HG03460 (cell line): Measurements from ENCODE around the gene LCN1.
"Not testable (repeated sequence)": the region's sequence is repeated elsewhere in the genome, so short reads cannot be mapped to it uniquely, and the experiment has no call there.

Experiments
- ATAC-seq: cut with Tn5 transposase; IDR thresholded peaks from one replicate; pipeline ENCODE4 v1.9.1; 2021; ENCODE audit not compliant: unreplicated experiment

Gene LCN1

DNA sequence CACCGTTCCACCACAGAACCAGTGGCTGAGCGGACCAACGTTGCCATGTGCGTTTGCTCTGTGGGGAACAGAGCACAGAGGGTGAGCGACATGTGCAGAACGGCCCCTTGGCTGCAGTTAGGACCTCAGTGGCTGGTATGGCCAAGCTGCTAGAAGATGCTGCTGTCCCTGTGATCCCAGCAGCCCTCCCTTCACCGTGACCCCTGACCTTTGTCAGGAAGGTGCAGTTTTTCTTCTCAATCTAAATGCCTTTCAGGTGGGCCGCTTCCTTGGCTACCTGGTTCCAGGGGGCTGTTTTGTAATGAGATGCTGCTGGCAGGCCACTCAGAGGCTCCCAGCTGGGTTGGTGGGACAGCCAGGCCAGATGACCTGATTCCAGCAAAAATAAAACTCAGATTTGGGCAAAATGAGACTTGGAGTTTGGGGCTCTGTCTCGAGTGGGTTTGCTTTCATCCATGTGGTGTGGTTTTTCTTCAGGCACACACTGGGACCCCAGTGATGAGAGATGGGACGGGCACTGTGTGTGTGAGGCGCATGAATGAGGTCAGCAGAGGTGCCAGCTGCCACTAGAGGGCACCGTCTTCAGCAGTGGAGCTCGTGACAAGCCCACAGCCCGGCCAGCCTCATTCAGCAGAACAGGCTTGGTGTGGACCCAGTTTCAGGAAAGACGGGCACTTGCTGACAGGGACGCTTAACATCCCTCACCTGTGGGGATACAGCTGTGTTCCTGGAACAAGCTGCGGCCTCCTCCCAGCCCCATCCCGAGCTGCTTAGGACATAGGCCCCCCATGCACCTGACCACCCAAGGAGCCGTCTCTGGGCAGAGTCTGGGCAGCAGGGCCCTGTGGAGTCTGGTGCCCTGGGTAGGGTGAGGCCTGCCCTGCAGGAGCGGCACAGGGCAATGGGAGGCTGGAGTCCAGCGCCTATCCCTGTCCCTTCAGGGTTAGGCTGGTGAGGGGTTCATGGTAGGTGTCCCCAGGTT is 16.7 kb upstream of the LCN1 start:
- ATAC-seq = no peak

DNA sequence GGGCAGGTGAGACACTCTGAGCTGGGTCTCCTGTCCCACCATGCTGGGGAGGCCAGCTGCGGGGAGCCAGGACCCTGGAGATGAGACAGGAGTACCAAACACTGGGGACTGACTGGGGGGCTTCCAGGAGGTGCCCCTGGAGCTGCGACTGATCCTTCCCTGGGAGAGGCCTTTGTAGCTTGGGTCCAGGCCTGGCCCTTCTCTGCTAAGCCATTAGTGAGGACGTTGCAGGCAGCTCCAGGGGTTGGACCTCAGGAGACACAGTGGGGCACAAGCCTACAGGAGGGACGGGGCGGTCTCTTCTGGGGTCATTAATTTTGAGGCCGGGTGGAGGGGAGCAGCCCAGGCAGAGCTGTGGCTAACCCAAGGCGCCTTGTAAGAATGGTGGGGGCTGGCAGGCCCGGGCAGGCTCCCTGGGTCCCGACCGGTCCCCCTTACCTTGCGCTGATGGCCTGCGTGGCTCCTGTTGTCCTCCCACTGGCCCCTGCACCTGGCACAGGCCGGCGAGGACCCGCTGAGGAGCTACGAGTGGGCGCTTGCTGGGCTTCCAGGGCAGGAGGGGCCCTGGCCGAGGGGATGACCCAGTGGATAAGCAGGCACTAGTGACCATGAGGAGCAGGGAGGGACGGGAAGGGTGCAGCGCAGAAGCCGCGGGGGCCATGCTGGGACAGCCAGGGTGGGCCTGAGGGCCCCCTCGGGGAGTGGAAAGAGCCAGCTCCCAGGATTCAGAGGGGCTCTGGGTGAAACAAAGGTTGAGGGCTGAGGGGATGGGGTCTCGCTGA is 15.6 kb upstream of the LCN1 start:
- no peak for ATAC-seq

DNA sequence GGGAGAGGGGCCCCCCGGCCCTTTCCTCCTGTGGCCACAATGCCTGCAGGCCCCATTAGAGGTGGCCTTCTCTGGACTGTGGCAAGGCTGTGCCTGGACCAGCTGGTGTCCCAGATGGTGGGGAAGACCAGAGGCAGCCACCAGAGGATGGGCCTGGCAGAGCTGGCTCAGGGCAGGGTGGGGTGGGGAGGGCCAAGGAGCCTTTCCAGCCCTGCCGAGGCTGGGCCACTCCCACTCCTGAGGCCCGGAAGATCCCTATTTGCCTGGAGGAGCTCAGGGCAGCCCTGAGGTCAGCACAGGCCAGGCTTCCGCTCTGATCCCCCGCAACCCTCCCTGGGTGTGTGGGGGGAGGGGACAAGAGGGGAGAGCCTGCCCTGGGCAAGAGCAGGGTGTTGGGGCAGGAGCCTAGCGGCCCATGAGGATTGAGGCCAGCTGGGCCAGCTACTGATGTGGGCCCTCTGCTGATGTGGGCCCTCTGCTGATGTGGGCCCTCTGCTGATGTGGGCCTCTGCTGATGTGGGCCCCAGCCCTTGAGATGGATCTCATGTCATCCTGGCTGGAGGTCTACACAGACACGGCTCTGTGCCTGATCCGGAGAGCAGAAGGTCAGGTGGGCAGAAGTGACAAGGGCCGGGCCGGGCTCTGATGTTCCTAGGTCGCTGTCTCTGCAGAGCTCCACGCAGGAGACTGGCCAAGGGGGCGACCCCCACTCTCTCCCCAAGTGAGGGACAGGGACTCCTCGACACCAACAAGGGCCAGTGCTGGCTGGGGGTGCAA is 14.7 kb upstream of the LCN1 start:
- no peak for ATAC-seq

DNA sequence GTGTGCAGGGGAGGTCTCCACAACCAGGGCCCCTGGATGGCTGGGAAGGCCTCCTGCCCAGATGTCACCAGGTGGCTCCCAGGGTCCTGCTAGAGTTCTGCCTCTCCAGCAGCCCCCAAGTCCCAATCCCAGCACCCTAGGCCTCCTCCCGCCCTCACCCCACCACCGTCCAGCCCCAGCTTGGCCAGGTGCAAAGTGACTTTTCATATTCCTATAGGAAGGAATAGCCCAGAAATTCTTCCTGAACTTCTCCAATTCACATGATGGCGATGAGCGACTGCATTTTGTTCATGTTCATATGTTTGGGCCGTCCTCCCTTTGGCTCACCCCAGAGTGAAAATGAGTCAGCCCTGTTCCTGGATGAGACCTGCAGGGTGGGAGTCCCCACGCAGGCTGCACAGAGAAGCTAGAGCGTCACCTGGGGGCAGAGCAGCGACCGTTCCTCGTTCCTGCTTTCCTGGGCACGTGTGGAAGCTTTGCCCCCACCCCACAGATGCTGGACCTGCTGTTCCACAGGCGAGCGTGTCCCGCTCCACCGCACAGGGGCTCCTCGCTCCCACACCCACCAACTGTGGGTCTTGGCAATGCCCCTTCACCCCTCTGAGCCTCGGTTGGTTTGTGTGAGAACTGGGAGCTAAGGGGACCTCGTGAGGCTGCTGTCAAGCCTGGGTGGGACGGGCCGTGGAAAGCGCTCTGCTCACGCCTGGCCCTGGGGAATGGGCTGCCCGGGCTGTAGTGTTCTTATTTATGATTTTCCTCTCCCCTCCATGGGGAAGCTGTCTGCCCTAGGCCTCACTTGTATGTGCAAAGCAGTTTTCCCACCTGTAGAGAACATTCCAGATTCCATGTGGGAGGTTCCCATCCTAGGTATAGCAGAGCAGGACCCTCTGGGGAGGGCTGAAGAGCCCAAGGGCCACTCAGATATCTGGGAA is 13.9 kb upstream of the LCN1 start:
- no peak for ATAC-seq

DNA sequence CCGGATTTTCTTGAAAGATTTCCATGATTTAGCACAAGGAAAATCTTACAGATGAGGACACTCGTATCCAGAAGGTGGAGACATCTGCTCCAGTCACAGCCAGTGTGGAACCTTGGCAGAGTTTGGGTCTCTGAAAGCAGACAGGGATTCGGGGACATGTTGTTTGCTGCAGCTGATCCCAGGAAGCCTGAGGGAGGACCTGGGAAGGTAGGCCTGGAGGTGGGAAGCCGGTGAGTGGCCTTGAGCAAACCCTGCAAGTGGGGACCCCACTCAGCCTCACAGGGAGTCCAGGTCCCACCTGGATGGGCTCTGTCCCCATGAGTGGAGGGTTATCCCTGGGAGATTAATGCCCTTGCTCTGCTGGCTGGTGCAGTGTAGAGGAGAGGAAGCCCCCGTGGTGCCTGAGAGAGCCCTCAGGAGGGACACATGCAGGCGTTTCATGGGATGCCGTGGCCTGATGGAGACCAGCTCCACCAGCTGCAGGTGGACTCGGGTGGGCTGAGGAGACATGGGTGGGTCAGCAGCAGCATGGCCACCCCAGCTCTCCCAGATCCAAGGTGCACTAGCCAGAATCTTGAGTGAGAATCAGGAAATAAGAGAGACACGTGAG is 12.9 kb upstream of the LCN1 start:
- no peak for ATAC-seq

DNA sequence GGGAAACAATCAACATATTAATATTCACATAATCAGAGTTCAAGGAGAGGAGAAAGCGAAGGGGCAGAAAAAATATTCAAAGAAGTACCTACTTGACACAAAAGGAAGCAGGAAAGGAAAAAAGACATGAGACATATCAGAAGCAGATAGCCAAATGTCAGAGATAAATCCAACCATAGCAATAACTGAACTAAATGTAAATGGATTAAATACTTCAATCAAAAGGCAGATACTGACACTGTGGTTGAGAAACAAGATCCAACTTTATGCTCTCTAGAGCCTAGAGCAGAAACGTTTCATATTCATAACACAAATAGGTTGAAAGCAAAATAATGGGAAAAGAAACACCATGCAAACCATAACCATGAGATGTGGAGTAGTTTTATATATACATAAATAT is 11.8 kb upstream of the LCN1 start:
- no peak for ATAC-seq

DNA sequence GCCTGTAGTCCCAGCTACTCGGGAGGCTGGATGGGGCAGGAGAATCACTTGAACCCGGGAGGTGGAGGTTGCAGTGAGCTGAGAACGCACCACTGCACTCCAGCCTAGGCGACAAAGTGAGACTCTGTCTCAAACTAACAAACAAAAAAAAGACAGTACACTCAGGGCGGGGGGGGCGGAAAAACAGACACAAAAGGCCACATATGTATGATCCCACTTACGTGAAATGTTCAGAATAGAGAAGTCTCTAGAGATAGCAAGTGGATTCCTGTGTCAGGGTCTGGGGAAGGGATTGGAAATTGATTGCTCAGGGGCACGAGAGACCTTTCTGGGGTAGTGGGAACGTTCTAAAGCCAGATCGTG is 9.0 kb upstream of the LCN1 start:
- ATAC-seq = no peak

DNA sequence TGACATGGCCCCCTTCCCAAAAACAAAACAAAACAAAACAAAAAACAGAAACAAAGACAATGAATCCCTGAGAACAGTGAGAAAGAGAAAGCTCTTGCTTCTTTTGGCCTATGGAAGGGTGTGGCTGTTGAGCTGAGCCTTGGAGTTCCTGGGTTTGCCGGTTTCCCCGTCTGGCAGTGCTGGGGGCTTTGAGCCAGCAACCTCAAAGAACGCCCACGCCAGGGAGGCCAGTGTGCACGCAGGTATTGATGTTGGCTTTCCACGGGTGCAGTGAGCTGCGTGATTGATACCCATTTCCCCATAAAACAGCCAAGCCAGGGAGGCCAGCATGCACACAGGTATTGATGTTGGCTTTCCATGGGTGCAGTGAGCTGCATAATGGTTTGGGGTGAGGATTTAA is 8.3 kb upstream of the LCN1 start:
- no peak for ATAC-seq

DNA sequence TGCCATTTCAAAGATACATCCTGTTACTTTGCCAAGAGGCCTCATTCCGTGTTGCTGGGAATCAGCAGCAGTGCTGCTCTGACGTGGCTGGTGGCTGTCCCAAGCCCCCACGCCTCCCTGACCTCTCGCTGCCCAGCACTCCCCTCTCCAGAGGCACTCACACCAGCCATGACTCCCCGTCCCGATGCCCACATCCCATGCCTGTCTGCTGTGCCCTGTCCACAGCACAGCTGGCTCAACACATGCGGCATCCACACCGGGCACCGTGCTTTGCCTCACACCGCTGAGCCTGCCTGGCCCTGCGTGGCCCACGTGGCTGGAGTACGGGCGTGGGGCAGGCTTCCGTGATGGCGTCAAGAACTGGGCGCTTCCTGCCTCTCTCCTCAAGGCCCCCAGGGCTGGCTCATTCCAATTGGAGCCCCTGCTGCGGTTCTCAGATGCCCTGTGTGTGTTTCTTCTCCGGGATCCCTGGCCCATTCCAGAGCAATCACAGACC is 7.8 kb upstream of the LCN1 start:
- ATAC-seq = no peak

DNA sequence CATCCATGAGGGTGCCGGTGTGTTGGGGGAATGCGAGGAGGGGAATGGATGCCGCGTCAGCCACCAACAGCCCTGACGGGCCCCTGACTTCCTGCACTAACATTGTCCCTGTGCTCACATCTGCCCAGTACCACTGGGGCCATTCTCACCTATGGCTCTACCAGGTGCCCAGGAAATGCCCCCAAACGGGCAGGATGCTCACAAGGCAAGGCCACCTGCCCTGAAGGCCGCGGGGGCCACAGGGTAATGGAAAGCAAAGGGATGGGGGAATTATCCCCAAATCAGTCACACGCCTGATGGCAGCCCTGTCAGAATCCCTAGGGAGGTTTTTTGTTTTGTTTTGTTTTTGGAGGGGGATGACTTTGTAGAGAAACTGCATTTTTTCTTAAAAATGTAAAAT is 7.3 kb upstream of the LCN1 start:
- ATAC-seq = not testable (repeated sequence)

DNA sequence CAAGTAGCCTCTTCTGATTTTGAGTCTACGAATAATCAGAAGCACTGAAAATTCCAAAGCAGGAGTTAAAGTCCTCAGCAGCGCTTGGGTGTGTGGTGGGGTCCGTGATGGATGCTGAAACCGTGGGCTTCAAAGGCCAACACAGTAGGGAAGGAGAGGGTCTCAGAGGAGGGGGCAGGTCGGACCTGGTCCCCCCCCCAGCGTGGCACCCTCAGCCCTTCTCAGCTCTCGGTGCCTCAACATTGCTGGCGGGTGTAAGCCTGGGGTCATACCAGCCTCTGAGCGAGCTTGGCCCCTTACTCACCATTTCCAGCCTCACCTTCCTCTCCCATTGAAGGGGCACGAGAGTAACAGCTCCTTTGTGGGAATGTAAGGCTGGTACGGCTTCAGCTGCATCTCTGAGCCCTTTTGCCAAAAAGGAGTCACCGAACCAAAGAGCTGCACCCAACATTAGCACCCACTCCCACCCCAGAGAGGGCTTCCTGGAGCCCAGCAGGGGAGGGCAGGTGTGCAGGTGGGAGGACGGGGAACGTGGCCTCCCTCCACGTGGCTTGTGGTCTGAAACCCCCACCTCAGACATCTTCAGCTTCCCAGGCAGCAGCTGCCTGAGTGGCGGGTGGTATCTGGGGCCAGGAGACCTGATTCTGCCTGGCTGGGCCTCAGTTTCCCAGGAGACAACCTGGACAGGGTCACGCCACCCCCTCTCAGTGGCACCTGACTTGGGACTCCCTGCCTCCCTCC is 6.7 kb upstream of the LCN1 start:
- ATAC-seq = no peak

DNA sequence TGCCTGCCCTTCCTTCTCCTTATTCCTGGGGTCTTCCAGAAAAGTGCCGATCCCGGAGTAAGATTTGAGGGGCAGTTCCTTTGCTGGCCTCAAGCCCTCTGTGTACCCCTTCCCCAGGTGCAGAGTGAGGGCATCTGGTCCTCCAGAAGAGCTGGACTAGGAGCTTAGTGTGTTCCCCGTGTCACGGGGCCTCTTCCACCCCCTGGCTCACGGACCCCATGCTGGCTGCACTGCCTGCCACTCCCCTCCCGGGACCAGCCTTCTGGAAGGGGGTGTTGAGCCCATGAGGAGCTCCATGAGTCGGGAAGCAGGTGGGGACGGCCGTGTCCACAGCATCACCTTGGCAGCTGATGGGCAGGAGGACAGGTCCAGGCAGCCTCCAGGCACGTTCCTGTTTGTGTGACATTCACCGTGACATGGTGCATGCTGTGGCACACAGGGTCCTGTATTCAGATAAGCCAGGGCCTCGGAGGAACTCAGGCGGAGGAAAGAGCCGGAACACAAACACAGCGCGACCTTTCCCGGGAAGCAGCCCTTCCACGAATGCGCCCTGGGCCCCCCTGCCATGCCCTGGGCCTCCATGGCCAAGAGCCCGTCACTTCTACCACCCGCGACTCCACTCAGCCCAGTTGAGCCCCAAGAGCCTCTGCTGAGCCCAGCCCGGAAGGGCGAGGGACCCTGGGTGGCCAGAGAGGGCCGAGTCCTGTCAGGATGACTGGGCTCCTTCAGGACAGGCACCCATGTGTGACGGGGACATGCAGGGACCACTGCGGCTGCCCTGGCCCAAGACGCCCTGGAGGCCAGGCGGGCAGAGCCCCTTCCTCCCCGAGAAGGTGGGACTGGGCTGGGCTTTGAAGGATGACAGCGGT is 5.9 kb upstream of the LCN1 start:
- ATAC-seq = no peak

DNA sequence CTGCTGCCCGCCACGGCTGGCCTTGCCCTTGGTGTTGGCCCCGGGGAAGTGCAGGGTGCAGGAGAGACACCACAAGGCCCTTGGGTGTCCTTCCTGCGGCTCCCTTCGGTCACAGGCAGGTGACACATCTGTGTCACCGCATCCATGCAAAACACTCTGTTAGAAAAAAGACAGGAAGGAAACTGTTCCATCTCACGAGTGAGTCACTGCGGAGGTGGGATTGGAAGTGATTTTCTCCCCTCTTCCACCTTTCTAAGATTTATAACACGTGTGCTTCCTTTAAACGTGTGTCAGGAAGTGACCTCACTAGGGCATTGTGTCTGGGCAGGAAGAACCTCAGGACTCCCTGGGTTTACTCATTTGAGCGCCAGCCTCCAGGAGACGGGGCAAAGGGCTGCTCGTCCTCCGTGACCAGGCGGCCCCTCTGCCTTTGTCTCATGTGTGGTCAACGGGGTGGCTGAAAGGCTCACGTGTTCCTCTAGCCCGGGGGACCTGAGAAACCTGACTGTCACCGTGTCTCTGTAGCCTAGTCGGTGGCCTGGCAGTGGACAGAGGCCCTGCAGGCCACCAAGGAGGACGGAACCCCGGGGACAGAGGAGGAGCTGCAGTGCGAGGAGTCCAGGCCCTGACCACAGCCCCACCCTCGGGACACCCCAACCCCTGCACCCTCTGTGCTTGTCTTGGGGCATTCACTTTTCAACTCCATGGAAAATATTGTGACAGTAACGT is 4.9 kb upstream of the LCN1 start:
- no peak for ATAC-seq

DNA sequence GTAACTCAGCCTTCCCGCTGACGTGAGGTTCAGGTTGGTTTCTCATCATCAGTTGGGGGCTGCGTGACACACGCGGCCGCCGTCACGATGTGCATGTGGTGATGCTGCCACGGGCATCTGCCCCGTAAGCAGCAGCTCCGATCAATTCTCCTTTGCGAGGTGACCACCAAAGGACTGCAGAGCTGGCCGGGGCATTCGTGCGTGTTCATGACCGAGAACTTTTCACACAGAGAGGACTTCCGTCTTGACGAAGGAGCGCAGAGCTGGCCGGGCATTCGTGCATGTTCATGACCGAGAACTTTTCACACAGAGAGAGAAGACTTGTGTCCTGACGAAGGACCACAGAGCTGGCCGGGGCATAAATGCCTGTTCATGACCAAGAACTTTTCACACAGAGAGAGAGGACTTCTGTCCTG is 3.8 kb upstream of the LCN1 start:
- no peak for ATAC-seq

DNA sequence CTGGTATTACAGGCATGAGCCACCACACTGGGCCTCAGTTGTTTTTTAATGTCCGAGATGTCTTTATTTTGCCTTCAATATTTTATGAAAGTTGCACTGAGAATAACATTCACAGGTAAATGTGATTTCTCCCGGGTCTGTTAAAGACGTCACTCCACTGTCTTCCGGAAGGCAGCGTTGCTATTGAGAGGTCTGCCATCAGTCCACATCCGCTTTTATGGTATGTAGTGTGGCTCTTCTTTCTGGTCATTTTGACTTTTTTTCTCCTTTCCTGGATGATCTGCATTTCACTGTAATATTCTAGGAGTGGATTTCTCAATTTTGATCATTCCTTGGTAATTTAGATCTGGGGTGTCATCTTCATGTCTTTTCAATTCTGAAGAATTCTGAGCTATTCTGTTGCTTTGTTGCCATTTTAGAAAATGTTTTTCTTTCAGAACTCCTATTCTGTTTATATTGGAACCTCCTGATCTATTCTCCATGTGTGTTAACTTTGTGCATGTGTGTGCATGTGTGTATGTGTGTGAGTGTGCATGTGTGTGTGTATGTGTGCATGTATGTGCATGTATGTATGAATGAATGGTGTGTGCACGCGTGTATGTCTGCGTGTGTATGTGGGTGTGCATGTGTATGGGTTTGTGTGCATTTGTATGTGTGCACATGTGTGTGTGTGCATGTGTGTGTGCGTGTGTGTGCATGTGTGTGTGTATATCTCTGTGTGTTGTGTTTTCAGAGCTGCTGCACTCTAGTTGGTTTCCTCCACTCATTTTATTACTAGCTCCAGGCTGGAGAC is 1.9 kb upstream of the LCN1 start:
- ATAC-seq = no peak

DNA sequence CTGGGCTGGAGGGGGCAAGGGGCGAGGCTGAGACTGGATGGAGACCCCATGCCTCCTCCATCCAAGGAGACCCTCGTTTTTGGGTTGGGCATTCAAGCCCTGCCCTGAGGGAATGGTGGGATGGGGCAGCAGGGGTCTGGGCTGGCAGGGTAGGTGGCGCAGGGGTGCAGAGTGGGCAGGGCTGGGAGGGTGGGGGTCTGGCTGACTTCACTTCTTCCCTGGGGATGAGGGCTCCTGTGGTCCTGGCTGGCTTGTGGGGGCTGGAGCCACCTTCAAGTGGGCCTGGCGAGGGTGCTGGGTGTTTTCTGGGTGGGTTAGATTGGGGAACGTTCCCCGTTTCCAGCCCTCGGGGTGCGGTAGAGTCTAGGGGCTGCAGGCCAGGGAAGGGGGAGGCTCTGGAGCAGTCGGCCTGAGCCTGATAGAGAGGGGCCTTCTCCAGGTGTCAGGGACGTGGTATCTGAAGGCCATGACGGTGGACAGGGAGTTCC is 412 bp downstream of the LCN1 start:
- no peak for ATAC-seq
